MG63 (cell line): ENCODE measurements around the gene FOXO3. TPM values are rescaled to one million over a fixed set of nuclear protein-coding genes. Genes with fewer than 3 reads are reported as not detected.
"Not testable (repeated sequence)": the region's sequence is repeated elsewhere in the genome, so short reads cannot be mapped to it uniquely, and the experiment has no call there.

Source experiments
- DNase-seq: peaks from one replicate; pipeline ENCODE4 v3.0.0-alpha.2; 2020
- H3K27me3 ChIP-seq: fragments of 250-450 bp; sonication (Bioruptor Pico); 2 replicates; pipeline ENCODE4 v1.5.1; 2020; ENCODE audit warnings: mild to moderate bottlenecking, moderate library complexity
- H3K36me3 ChIP-seq: fragments of 250-450 bp; sonication (Bioruptor Pico); 2 replicates; pipeline ENCODE4 v1.5.1; 2020; ENCODE audit warnings: mild to moderate bottlenecking, moderate library complexity
- H3K4me3 ChIP-seq: fragments of 250-450 bp; sonication (Bioruptor Pico); 2 replicates; pipeline ENCODE4 v1.5.1; 2020; ENCODE audit warnings: mild to moderate bottlenecking, moderate library complexity
- H3K9me3 ChIP-seq: fragments of 250-450 bp; sonication (Bioruptor Pico); 2 replicates; pipeline ENCODE4 v1.5.1; 2020; ENCODE audit warnings: mild to moderate bottlenecking, moderate library complexity
- total RNA-seq: library from RNA; depleted of rRNA; stranded (reverse); fragments of >200 nt; shearing (Covaris generic); gene quantifications from 2 replicates; pipeline ENCODE4 v1.2.3, GENCODE V29; 2014; ENCODE audit warnings: low replicate concordance

FOXO3 gene
- total RNA-seq, 1 experiment from 2014 or later = 14.9 TPM

GRCh38 chr6:108546079-108547049, 14.4 kb upstream of the FOXO3 start:
- no peaks in the 10 kb centered on the region for H3K36me3 ChIP-seq
- no peak for DNase-seq
- no peaks in the 10 kb centered on the region; the same call in 1 of the 2 replicates for H3K27me3 ChIP-seq
- no peak overlapping the region for H3K4me3 ChIP-seq
- no peaks in the 10 kb centered on the region for H3K9me3 ChIP-seq

GRCh38 chr6:108549241-108549640, 11.5 kb upstream of the FOXO3 start:
- Histone ChIP-seq H3K4me3 (no peak overlapping the region), H3K36me3 (no peaks in the 10 kb centered on the region), H3K27me3 (no peaks in the 10 kb centered on the region), H3K9me3 (no peaks in the 10 kb centered on the region)
- DNase-seq = no peak

- H3K36me3 ChIP-seq = no peaks in the 10 kb centered on the region
- H3K4me3 ChIP-seq = no peak overlapping the region
- DNase-seq = no peak
- no peaks in the 10 kb centered on the region for H3K27me3 ChIP-seq
- no peaks in the 10 kb centered on the region for H3K9me3 ChIP-seq
Observed at GRCh38 chr6:108549741-108550140, 11.0 kb upstream of the FOXO3 start.

GRCh38 chr6:108550256-108550655, 10.5 kb upstream of the FOXO3 start:
- H3K36me3 ChIP-seq = no peaks in the 10 kb centered on the region
- no peak overlapping the region for H3K4me3 ChIP-seq
- H3K9me3 ChIP-seq = no peaks in the 10 kb centered on the region
- no peaks in the 10 kb centered on the region for H3K27me3 ChIP-seq
- no peak for DNase-seq

GRCh38 chr6:108555399-108556052, 5.2 kb upstream of the FOXO3 start:
- Histone ChIP-seq H3K4me3 (no peak overlapping the region), H3K36me3 (no peaks in the 10 kb centered on the region), H3K9me3 (no peaks in the 10 kb centered on the region), H3K27me3 (no peaks in the 10 kb centered on the region)
- DNase-seq = no peak

GRCh38 chr6:108556250-108556649, 4.5 kb upstream of the FOXO3 start:
- H3K4me3 ChIP-seq = no peak overlapping the region
- H3K9me3 ChIP-seq = no peaks in the 10 kb centered on the region
- H3K27me3 ChIP-seq = no peaks in the 10 kb centered on the region
- DNase-seq = no peak
- no peaks in the 10 kb centered on the region for H3K36me3 ChIP-seq

GRCh38 chr6:108556866-108557493, 3.7 kb upstream of the FOXO3 start:
- Histone ChIP-seq H3K9me3 (no peaks in the 10 kb centered on the region), H3K36me3 (peaks cover 4% of the 10 kb centered on the region; the same call in 1 of the 2 replicates), H3K4me3 (peak overlapping the region; percentile 93), H3K27me3 (no peaks in the 10 kb centered on the region)
- DNase-seq = peak; percentile 49

GRCh38 chr6:108557494-108558371, 3.0 kb upstream of the FOXO3 start:
- DNase-seq = no peak
- Histone ChIP-seq H3K36me3 (peaks cover 9% of the 10 kb centered on the region; the same call in 1 of the 2 replicates), H3K9me3 (no peaks in the 10 kb centered on the region), H3K4me3 (peak overlapping the region; percentile 93), H3K27me3 (no peaks in the 10 kb centered on the region)

- DNase-seq = peak; percentile 98
- peaks cover 13% of the 10 kb centered on the region; the same call in 1 of the 2 replicates for H3K36me3 ChIP-seq
- no peaks in the 10 kb centered on the region for H3K9me3 ChIP-seq
- H3K27me3 ChIP-seq = no peaks in the 10 kb centered on the region
- peak overlapping the region; percentile 93 for H3K4me3 ChIP-seq
Observed at GRCh38 chr6:108558372-108559096, 2.2 kb upstream of the FOXO3 start.

GRCh38 chr6:108559097-108559883, 1.4 kb upstream of the FOXO3 start:
- no peaks in the 10 kb centered on the region for H3K27me3 ChIP-seq
- no peaks in the 10 kb centered on the region for H3K9me3 ChIP-seq
- peak overlapping the region; percentile 93 for H3K4me3 ChIP-seq
- DNase-seq = peak; percentile 86
- H3K36me3 ChIP-seq = peaks cover 13% of the 10 kb centered on the region; the same call in 1 of the 2 replicates

- H3K9me3 ChIP-seq = no peaks in the 10 kb centered on the region
- DNase-seq = peak; percentile 79
- H3K36me3 ChIP-seq = peaks cover 16% of the 10 kb centered on the region
- peak overlapping the region; percentile 93 for H3K4me3 ChIP-seq
- no peaks in the 10 kb centered on the region for H3K27me3 ChIP-seq
Observed at GRCh38 chr6:108559884-108560462, 744 bp upstream of the FOXO3 start.

GRCh38 chr6:108561309-108561647, 561 bp downstream of the FOXO3 start:
- not testable (repeated sequence) for DNase-seq

GRCh38 chr6:108561742-108562502, 1.2 kb downstream of the FOXO3 start:
- Histone ChIP-seq H3K9me3 (no peaks in the 10 kb centered on the region), H3K27me3 (no peaks in the 10 kb centered on the region), H3K36me3 (peaks cover 24% of the 10 kb centered on the region), H3K4me3 (peak overlapping the region; percentile 93)
- peak; percentile 34 for DNase-seq

More at GRCh38 chr6:108561309-108561647, 561 bp downstream of the FOXO3 start:
- Histone ChIP-seq H3K4me3 (peak overlapping the region; percentile 93), H3K36me3 (peaks cover 19% of the 10 kb centered on the region)
- H3K27me3 ChIP-seq, H3K9me3 ChIP-seq: not testable (repeated sequence)

GRCh38 chr6:108562503-108562993, 1.8 kb downstream of the FOXO3 start:
- Histone ChIP-seq H3K4me3 (peak overlapping the region; percentile 93), H3K9me3 (no peaks in the 10 kb centered on the region), H3K27me3 (no peaks in the 10 kb centered on the region), H3K36me3 (peaks cover 30% of the 10 kb centered on the region)
- peak; percentile 83 for DNase-seq
